Sigmoid colon (tissue), 7 donors: ENCODE measurements around the gene MON2. TPM values are rescaled to one million over a fixed set of nuclear protein-coding genes. Genes with fewer than 3 reads are reported as not detected.

Experiments used
- DNase-seq: peaks from one replicate; pipeline ENCODE4 v3.0.0-alpha.2; 2019
- H3K27ac ChIP-seq, 4 donors: fragments of 200-600 bp; sonication (generic); one replicate each; pipeline ENCODE4 v1.5.1; 2016 to 2019; ENCODE audit warnings: mild to moderate bottlenecking in 1 of 4
- H3K27me3 ChIP-seq, 3 donors: fragments of 200-600 bp; sonication (generic); one replicate each; pipeline ENCODE4 v1.5.1; 2019; ENCODE audit warnings: mild to moderate bottlenecking in 1 of 3
- H3K36me3 ChIP-seq, 4 donors: fragments of 200-600 bp; sonication (generic); one replicate each; pipeline ENCODE4 v1.5.1; 2016 to 2019
- H3K4me1 ChIP-seq, 4 donors: fragments of 200-600 bp; sonication (generic); one replicate each; pipeline ENCODE4 v1.5.1; 2017 to 2019
- H3K4me3 ChIP-seq, 4 donors: fragments of 200-600 bp; sonication (generic); one replicate each; pipeline ENCODE4 v1.5.1; 2017 to 2019; ENCODE audit warnings: mild to moderate bottlenecking in 2 of 4, moderate library complexity in 1 of 4
- H3K9me3 ChIP-seq, 4 donors: fragments of 200-600 bp in 3 of 4; sonication (generic) in 3 of 4; one replicate each; pipeline versions ENCODE4 v1.5.1 to v1.6.1; 2013 to 2019
- CTCF ChIP-seq, 4 experiments: fragments of 450-650 bp in 3 of 4; fragments of 200-600 bp in 1 of 4; IDR thresholded peaks; one replicate each; pipeline ENCODE4 v1.5.1; 2016 to 2019; ENCODE audit warnings: antibody characterized with exemption in 4 of 4, mild to moderate bottlenecking in 3 of 4, moderate library complexity in 2 of 4
- EP300 ChIP-seq, 4 donors: sonication (generic); formaldehyde crosslinking; IDR thresholded peaks; one replicate each; pipeline ENCODE4 v1.6.1; 2017; ENCODE audit warnings: antibody characterized with exemption in 4 of 4
- POLR2A ChIP-seq, 2 donors: fragments of 450-650 bp; IDR thresholded peaks; one replicate each; pipeline ENCODE4 v1.6.1; 2016; ENCODE audit warnings: antibody characterized with exemption in 2 of 2, mild to moderate bottlenecking in 2 of 2, moderate library complexity in 2 of 2
- POLR2AphosphoS5 ChIP-seq, 4 donors: sonication (generic); formaldehyde crosslinking; IDR thresholded peaks; one replicate each; pipeline ENCODE4 v1.6.1; 2017; ENCODE audit warnings: antibody characterized with exemption in 4 of 4
- WGBS, 2 donors: extraction: QIAGEN DNeasy Blood & Tissue Kit; methylation state at CpG; one replicate each; pipeline ENCODE4 v1.1.7; 2013; 5-methylcytosine and 5-hydroxymethylcytosine counted together
- intact Hi-C: fragments of 100-400 bp; cut with DNase I; formaldehyde crosslinking; loops from one replicate; pipeline ENCODE4 v1.15.1; 2023
- polyA plus RNA-seq, 3 donors: library from polyadenylated mRNA; stranded (reverse); fragments of 200-250 nt; gene quantifications; one replicate each; pipeline ENCODE4 v1.2.3, GENCODE V29; 2013
- small RNA-seq, 3 donors: library from RNA; depleted of rRNA; stranded (forward); fragments of <200 nt; gene quantifications; one replicate each; pipeline ENCODE3, GENCODE V24; 2016
- total RNA-seq, 4 donors: library from RNA; depleted of rRNA; stranded (reverse); fragments of >200 nt; gene quantifications; one replicate each; pipeline ENCODE4 v1.1.0, GENCODE V29; 2016
- donor health status: healthy with polysubstance abuse.
- donor health status: Bipolar disorder and iron deficiency.
- donor health status: healthy.

MON2 gene
- total and polyA plus RNA-seq, 7 donors, result 4.6 to 92.0 (median 57.1) TPM

DNA sequence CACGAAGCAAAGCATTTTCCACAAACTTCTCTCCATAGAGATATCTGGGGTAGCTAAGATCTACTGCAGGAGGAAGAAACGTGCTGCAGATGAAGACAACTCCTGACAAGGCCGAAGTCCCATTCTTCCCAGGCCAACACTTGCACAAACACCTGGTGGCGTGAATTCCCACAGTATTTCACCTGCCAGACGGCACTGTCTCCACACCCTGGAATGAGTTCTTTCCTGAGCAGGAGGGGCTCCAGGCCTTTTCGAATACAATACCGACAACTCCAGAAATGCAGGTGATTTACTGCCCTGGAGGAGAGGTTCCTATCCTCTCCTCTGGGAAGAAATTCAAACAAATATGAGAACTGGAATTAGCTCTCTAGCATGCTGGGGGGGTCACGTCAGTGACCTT, 179.9 kb downstream of the MON2 start:
- no peak for DNase-seq
- 92 to 93% methylated on average over 8 of the region's 8 CpGs for WGBS, 2 donors
- Histone ChIP-seq H3K9me3 (no peaks in the 10 kb centered on the region), H3K36me3 (no peaks in the 10 kb centered on the region), H3K4me3 (no peak overlapping the region), H3K27ac (no peak overlapping the region), H3K27me3 (no peaks in the 10 kb centered on the region), H3K4me1 (peaks cover 0 to 9% (median 0%) of the 10 kb centered on the region in 4 donors)
- intact Hi-C loops, result no loop called here
- no peak for TF ChIP-seq EP300 (IDR thresholded peaks at IDR 0.05)
- TF ChIP-seq POLR2A (IDR thresholded peaks at IDR 0.05), result no peak
- no peak for TF ChIP-seq CTCF (IDR thresholded peaks at IDR 0.05)
- TF ChIP-seq POLR2AphosphoS5 (IDR thresholded peaks at IDR 0.05), result no peak

GRCh38 chr12:62647586-62647985, 181.0 kb downstream of the MON2 start:
- WGBS, 2 donors, result 64 to 66% methylated on average over 3 of the region's 3 CpGs
- peak overlapping the region in 1 of 4 donors; percentile 18 for H3K27ac ChIP-seq

DNA sequence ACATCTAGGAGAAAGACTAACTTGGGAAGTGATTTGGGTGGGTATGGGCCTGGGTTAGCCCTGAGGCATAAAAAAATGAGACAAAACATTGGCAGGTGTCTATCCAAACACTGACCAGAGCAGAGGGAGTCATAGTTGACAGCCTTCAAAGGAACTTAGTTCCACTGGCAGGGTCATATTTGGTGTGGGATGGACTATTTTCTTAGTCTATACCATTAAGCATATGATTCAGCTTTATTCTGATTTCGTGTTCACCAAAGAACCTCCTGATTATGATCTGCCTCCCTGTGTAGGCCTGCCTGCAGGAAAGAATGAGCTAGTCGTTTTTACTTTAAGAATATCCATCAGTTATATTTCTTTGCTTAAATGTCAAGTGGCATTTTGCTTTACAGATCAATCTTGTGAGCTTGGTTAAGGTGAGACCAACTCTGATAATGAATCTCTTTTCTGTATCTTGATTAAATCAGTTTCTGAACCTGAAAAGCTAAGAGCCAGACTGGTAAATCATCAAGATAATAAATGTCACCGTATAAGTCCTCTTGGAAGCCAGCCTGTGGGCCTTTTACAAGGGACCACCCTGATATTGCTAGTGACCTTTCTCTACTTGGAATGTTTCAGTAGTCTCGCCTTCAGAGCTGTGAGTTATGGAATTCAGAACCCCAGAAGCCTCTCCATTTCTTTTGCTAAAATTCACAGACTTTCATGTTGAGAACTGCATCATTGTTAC, 182.9 kb downstream of the MON2 start:
- no peak overlapping the region for H3K4me3 ChIP-seq
- no peaks in the 10 kb centered on the region for H3K36me3 ChIP-seq
- H3K9me3 ChIP-seq, result no peaks in the 10 kb centered on the region
- WGBS, 2 donors, result 74 to 75% methylated on average over 4 of the region's 4 CpGs
- DNase-seq, result no peak
- intact Hi-C loops, result no loop called here
- TF ChIP-seq EP300 (IDR thresholded peaks at IDR 0.05) (no peak), POLR2A (IDR thresholded peaks at IDR 0.05) (no peak)
- H3K27ac ChIP-seq, result no peak overlapping the region
- H3K27me3 ChIP-seq, result no peaks in the 10 kb centered on the region
- peaks cover 0 to 9% (median 0%) of the 10 kb centered on the region in 4 donors for H3K4me1 ChIP-seq

More at GRCh38 chr12:62647586-62647985, 181.0 kb downstream of the MON2 start:
- Histone ChIP-seq H3K27me3 (no peaks in the 10 kb centered on the region), H3K4me3 (no peak overlapping the region), H3K9me3 (no peaks in the 10 kb centered on the region), H3K36me3 (no peaks in the 10 kb centered on the region), H3K4me1 (peaks cover 0 to 9% (median 0%) of the 10 kb centered on the region in 4 donors)
- intact Hi-C loops, result no loop called here
- TF ChIP-seq POLR2AphosphoS5 (IDR thresholded peaks at IDR 0.05) (no peak), POLR2A (IDR thresholded peaks at IDR 0.05) (no peak), EP300 (IDR thresholded peaks at IDR 0.05) (no peak), CTCF (IDR thresholded peaks at IDR 0.05) (no peak)
- DNase-seq, result peak; percentile 76

Small RNA genes lying within 50 kb of the gene (small RNA-seq; reads per million reads assigned to genes)
- gene MIRLET7I (1,865 to 3,383 (median 2,427) reads per million in 3 donors), gene RNU6-399P (0 reads per million in 3 donors)

Other genes with a start within 250 kb of the MON2 start
- gene USP15, start 206.4 kb upstream of the MON2 start, total RNA-seq, result 10 to 100 TPM; 63.7 to 78.4 (median 73.1) TPM
- 10 to 100 TPM; 22.2 to 43.5 (median 30.3) TPM for gene USP15, start 206.4 kb upstream of the MON2 start, polyA plus RNA-seq